Measurements from ENCODE around the gene DLGAP4. TPM values are rescaled to one million over a fixed set of nuclear protein-coding genes. Genes with fewer than 3 reads are reported as not detected.

The DLGAP4 gene
- polyA plus RNA-seq, 1 of the 3 experiments (the other 2 are of a cell fraction): 31.2 TPM

DNA sequence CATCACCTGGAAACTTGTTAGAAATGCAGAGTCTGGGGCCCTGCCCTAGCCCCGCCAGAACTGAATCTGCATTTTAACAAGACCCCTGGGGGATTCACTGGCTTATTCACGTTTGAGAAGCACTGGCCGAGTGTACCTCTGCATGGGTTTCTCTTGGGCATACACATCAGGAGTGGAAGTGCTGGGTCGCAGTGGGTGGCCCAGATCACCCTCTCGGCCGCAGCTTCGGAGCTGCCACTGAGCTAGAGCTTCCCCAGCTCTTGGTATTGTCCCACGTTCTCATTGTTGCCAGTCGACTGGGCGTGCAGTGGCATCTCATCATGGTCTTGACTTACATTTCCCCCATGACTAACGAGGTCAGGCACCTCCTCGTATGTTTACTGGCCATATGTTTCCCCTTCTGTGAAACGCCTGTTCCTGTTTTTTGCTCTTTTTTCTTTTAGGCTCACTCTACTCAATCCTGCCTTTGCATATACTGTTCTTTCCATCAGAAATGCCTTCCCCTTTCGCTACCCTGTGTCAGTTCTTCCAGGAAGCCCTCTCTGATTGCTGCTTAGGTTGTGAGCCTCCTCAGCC, 3.0 kb upstream of the DLGAP4 start (continued):
- TF ChIP-seq EP300 (IDR thresholded peaks at IDR 0.05; ENCODE audit: borderline replicate concordance in 1 of 2, low read depth in 1 of 2, low read length in 1 of 2): no peak

DNA sequence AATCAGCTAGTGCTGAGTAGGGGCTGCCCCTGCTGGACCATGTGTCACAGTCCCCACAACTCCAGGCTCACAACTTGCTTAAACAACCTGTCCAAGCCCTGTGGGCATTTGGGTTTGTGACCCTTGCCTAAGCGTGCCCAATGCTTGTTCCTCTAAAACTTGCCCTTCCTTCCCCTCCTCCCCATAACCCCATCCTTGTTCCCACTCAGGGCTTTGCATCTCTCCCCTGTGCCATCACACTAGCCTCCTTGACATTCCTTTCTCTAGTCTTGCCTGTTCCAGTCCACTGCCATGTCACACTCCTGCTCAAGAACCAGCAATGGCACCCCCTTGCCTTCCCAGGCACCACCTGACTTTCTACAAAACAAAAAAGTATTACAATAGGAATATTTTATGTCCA, 2.3 kb upstream of the DLGAP4 start:
- no peak for DNase-seq
- H3K79me2 ChIP-seq (ENCODE audit: insufficient read depth): no peaks in the 10 kb centered on the region
- no peaks in the 10 kb centered on the region for H3F3A ChIP-seq (replicated peaks; ENCODE audit: insufficient read depth)
- no peak overlapping the region for H3K4me2 ChIP-seq
- TF ChIP-seq MXI1 (IDR thresholded peaks at IDR 0.05; ENCODE audit: low read depth, low read length) (no peak), MEF2A (IDR thresholded peaks at IDR 0.05; ENCODE audit: borderline replicate concordance, low read depth) (no peak), JUND (IDR thresholded peaks at IDR 0.05) (no peak), FOXM1 (IDR thresholded peaks at IDR 0.05; ENCODE audit: low read depth) (no peak), NFIC (IDR thresholded peaks at IDR 0.05; ENCODE audit: borderline replicate concordance) (no peak), SMC3 (IDR thresholded peaks at IDR 0.05; ENCODE audit: low read depth, low read length) (no peak)
- TF ChIP-seq, protein P1, sequence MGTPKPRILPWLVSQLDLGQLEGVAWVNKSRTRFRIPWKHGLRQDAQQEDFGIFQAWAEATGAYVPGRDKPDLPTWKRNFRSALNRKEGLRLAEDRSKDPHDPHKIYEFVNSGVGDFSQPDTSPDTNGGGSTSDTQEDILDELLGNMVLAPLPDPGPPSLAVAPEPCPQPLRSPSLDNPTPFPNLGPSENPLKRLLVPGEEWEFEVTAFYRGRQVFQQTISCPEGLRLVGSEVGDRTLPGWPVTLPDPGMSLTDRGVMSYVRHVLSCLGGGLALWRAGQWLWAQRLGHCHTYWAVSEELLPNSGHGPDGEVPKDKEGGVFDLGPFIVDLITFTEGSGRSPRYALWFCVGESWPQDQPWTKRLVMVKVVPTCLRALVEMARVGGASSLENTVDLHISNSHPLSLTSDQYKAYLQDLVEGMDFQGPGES (IDR thresholded peaks at IDR 0.05; ENCODE audit: low read depth, low read length): no peak
- TF ChIP-seq, protein P2, sequence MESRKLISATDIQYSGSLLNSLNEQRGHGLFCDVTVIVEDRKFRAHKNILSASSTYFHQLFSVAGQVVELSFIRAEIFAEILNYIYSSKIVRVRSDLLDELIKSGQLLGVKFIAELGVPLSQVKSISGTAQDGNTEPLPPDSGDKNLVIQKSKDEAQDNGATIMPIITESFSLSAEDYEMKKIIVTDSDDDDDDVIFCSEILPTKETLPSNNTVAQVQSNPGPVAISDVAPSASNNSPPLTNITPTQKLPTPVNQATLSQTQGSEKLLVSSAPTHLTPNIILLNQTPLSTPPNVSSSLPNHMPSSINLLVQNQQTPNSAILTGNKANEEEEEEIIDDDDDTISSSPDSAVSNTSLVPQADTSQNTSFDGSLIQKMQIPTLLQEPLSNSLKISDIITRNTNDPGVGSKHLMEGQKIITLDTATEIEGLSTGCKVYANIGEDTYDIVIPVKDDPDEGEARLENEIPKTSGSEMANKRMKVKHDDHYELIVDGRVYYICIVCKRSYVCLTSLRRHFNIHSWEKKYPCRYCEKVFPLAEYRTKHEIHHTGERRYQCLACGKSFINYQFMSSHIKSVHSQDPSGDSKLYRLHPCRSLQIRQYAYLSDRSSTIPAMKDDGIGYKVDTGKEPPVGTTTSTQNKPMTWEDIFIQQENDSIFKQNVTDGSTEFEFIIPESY (IDR thresholded peaks at IDR 0.05; ENCODE audit: borderline replicate concordance, low read depth): no peak
- TF ChIP-seq, protein P3, sequence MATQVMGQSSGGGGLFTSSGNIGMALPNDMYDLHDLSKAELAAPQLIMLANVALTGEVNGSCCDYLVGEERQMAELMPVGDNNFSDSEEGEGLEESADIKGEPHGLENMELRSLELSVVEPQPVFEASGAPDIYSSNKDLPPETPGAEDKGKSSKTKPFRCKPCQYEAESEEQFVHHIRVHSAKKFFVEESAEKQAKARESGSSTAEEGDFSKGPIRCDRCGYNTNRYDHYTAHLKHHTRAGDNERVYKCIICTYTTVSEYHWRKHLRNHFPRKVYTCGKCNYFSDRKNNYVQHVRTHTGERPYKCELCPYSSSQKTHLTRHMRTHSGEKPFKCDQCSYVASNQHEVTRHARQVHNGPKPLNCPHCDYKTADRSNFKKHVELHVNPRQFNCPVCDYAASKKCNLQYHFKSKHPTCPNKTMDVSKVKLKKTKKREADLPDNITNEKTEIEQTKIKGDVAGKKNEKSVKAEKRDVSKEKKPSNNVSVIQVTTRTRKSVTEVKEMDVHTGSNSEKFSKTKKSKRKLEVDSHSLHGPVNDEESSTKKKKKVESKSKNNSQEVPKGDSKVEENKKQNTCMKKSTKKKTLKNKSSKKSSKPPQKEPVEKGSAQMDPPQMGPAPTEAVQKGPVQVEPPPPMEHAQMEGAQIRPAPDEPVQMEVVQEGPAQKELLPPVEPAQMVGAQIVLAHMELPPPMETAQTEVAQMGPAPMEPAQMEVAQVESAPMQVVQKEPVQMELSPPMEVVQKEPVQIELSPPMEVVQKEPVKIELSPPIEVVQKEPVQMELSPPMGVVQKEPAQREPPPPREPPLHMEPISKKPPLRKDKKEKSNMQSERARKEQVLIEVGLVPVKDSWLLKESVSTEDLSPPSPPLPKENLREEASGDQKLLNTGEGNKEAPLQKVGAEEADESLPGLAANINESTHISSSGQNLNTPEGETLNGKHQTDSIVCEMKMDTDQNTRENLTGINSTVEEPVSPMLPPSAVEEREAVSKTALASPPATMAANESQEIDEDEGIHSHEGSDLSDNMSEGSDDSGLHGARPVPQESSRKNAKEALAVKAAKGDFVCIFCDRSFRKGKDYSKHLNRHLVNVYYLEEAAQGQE (IDR thresholded peaks at IDR 0.05; ENCODE audit: low read depth, low read length): no peak
- TF ChIP-seq, protein P4, sequence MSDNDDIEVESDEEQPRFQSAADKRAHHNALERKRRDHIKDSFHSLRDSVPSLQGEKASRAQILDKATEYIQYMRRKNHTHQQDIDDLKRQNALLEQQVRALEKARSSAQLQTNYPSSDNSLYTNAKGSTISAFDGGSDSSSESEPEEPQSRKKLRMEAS (IDR thresholded peaks at IDR 0.05; ENCODE audit: low read depth): no peak
- no peaks in the 10 kb centered on the region for H3K36me3 ChIP-seq (replicated peaks in 1 of 2; ENCODE audit: control insufficient read depth in 1 of 2, insufficient read depth in 2 of 2, low read length in 1 of 2)
- CTCF ChIA-PET: no interaction called here
- H3K27ac ChIP-seq (ENCODE audit: low read depth in 2 of 2, low read length in 1 of 2): no peak overlapping the region
- peaks cover 45% of the 10 kb centered on the region for H3K27me3 ChIP-seq (ENCODE audit: insufficient read depth)
- peaks cover 0 to 10% of the 10 kb centered on the region in 2 experiments; a peak in 1 of 4 replicates for H3K4me1 ChIP-seq (ENCODE audit: control insufficient read depth in 1 of 2, insufficient read depth in 2 of 2, low read depth in 1 of 2, low read length in 1 of 2)
- no peak overlapping the region for H3K9ac ChIP-seq
- no peaks in the 10 kb centered on the region for H3K9me3 ChIP-seq
- no peaks in the 10 kb centered on the region for H3K9me2 ChIP-seq
- POLR2A ChIA-PET: no interaction called here
- no peak overlapping the region for H3K4me3 ChIP-seq (ENCODE audit: low read depth in 2 of 2, low read length in 1 of 2)
- no peaks in the 10 kb centered on the region for H4K20me1 ChIP-seq (ENCODE audit: insufficient read depth)
- WGBS (ENCODE audit: low lambda C conversion rate): 38% methylated on average over 1 of the region's 1 CpG
- no peak overlapping the region for H2AFZ ChIP-seq (ENCODE audit: low read depth)

All from SK-N-SH (cell line).